Endothelial cell of umbilical vein (primary cell): ENCODE measurements around the gene ATP6V1D. TPM values are rescaled to one million over a fixed set of nuclear protein-coding genes. Genes with fewer than 3 reads are reported as not detected.
A peak's percentile ranks its signal among the peaks of the same experiment; 100 is the strongest.

Experiments used
- BruUV-seq: library from RNA; stranded (reverse); fragments of 400-500 nt; replicated peaks from 2 replicates; lab custom pipeline; 2021; lab: Mats Ljungman, UMichigan
- CTCF ChIA-PET: fragments of 300-600, 350-600 bp; sonication (Branson Sonifier 250); formaldehyde crosslinking; loops from one replicate; lab custom pipeline; 2021; ENCODE audit warnings: antibody characterized with exemption, inconsistent platforms; lab: Charles Lee
- POLR2A ChIA-PET: fragments of 300-600, 350-600 bp; sonication (Branson Sonifier 250); formaldehyde crosslinking; loops from one replicate; lab custom pipeline; 2021; ENCODE audit warnings: antibody characterized with exemption, inconsistent platforms; lab: Charles Lee
- DNase-seq: peaks from one replicate; pipeline ENCODE4 v3.0.0-alpha.2; 2011; ENCODE audit warnings: low read depth, low spot score
- FAIRE-seq: peaks from 2 replicates; lab custom pipeline; 2011; peaks lifted over from hg19 to GRCh38; lab: Jason Lieb, UNC
- H2AFZ ChIP-seq: 2 replicates; pipeline ENCODE4 v1.6.0; 2012; ENCODE audit warnings: low read depth, low read length, control low read depth, inconsistent platforms
- H3K27ac ChIP-seq: 2 replicates; pipeline ENCODE4 v1.5.1; 2011; ENCODE audit warnings: low read depth, mild to moderate bottlenecking, control low read depth, low read length, moderate library complexity; ENCODE audit not compliant: insufficient read depth
- H3K27me3 ChIP-seq, 2 experiments: 2 replicates each; pipeline versions ENCODE4 v1.6.0 to v1.6.1; 2011; ENCODE audit warnings: low read length in 2 of 2, mixed read lengths in 1 of 2; ENCODE audit not compliant: control insufficient read depth in 2 of 2, insufficient read depth in 2 of 2
- H3K36me3 ChIP-seq, 2 experiments: 2 replicates in 1 of 2; 3 replicates in 1 of 2; pipeline ENCODE4 v1.5.1; 2011; ENCODE audit warnings: low read length in 2 of 2, mild to moderate bottlenecking in 1 of 2, moderate library complexity in 1 of 2; ENCODE audit not compliant: control insufficient read depth in 2 of 2, insufficient read depth in 2 of 2; ENCODE audit errors: extremely low read depth in 1 of 2
- H3K4me1 ChIP-seq: 3 replicates; pipeline ENCODE4 v1.5.1; 2011; ENCODE audit warnings: mild to moderate bottlenecking, low read length; ENCODE audit not compliant: control insufficient read depth, insufficient read depth; ENCODE audit errors: extremely low read depth
- H3K4me2 ChIP-seq: 2 replicates; pipeline ENCODE4 v1.6.1; 2011; ENCODE audit warnings: low read length, control low read depth, mixed read lengths; ENCODE audit not compliant: insufficient read depth
- H3K4me3 ChIP-seq, 3 experiments: fragments of 200-600 bp in 1 of 3; sonication (generic), shearing (Covaris generic) in 1 of 3; replicated peaks in 1 of 3; 2 replicates each; pipeline ENCODE4 v1.5.1; 2011 to 2016; ENCODE audit warnings: control low read depth in 3 of 3, low read length in 3 of 3, mild to moderate bottlenecking in 2 of 3, inconsistent platforms in 1 of 3, low read depth in 1 of 3, moderate library complexity in 1 of 3; ENCODE audit not compliant: insufficient read depth in 1 of 3
- H3K79me2 ChIP-seq: 2 replicates; pipeline ENCODE4 v1.6.0; 2012; ENCODE audit warnings: low read length, inconsistent platforms; ENCODE audit not compliant: control insufficient read depth, insufficient read depth
- H3K9ac ChIP-seq: replicated peaks from 2 replicates; pipeline ENCODE3; 2011; ENCODE audit warnings: low read length, control low read depth; ENCODE audit not compliant: insufficient read depth; ENCODE audit errors: extremely low read depth
- H3K9me1 ChIP-seq: replicated peaks from 3 replicates; pipeline ENCODE4 v1.6.0; 2011; ENCODE audit warnings: mild to moderate bottlenecking, low read length; ENCODE audit not compliant: control insufficient read depth, insufficient read depth; ENCODE audit errors: extremely low read depth
- H3K9me3 ChIP-seq: replicated peaks from 2 replicates; pipeline ENCODE4 v1.5.1; 2012; ENCODE audit warnings: low read length, inconsistent platforms; ENCODE audit not compliant: control insufficient read depth, insufficient read depth
- H4K20me1 ChIP-seq: replicated peaks from 2 replicates; pipeline ENCODE3; 2011; ENCODE audit warnings: mild to moderate bottlenecking, low read length; ENCODE audit not compliant: control insufficient read depth, insufficient read depth; ENCODE audit errors: extremely low read depth
- EZH2 ChIP-seq: IDR thresholded peaks from 2 replicates; pipeline ENCODE4 v1.6.1; 2012; ENCODE audit warnings: borderline replicate concordance, low read depth, mild to moderate bottlenecking, moderate library complexity, low read length, inconsistent platforms; ENCODE audit not compliant: severe bottlenecking
- FOS ChIP-seq: IDR thresholded peaks from 2 replicates; pipeline ENCODE4 v1.6.1; 2011; ENCODE audit warnings: mild to moderate bottlenecking, low read length, moderate library complexity, borderline replicate concordance; ENCODE audit not compliant: insufficient read depth
- GATA2 ChIP-seq: IDR thresholded peaks from 2 replicates; pipeline ENCODE4 v1.7.0; 2011; ENCODE audit warnings: low read depth, mild to moderate bottlenecking, moderate library complexity, mixed read lengths, low read length; ENCODE audit not compliant: insufficient read length, insufficient read depth
- JUN ChIP-seq: IDR thresholded peaks from 2 replicates; pipeline ENCODE4 v1.6.1; 2011; ENCODE audit warnings: borderline replicate concordance, low read depth; ENCODE audit not compliant: insufficient read length, insufficient read depth
- MAX ChIP-seq: IDR thresholded peaks from 2 replicates; pipeline ENCODE4 v1.6.1; 2011; ENCODE audit not compliant: insufficient read depth, insufficient read length
- MYC ChIP-seq: IDR thresholded peaks from one replicate; pipeline ENCODE4 v1.6.1; 2011; ENCODE audit warnings: mild to moderate bottlenecking, low read depth, low read length
- POLR2A ChIP-seq: IDR thresholded peaks from 2 replicates; pipeline ENCODE4 v1.6.1; 2012; ENCODE audit warnings: low read depth, mild to moderate bottlenecking, control low read depth, low read length
- POLR2AphosphoS5 ChIP-seq: IDR thresholded peaks from 2 replicates; pipeline ENCODE4 v1.6.1; 2012; ENCODE audit warnings: low read depth, mild to moderate bottlenecking, control low read depth, low read length, moderate library complexity; ENCODE audit not compliant: insufficient read depth
- dilution Hi-C: fragments of 300-500 bp; cut with MboI; formaldehyde crosslinking; loops from one replicate; pipeline ENCODE4 v1.15.0; 2019; ENCODE audit warnings: low sequenced_read_pairs; ENCODE audit not compliant: extremely low pct_ligation_motif_present
- intact Hi-C: fragments of 100-400 bp; cut with micrococcal nuclease; formaldehyde crosslinking; loops from one replicate; pipeline ENCODE4 v1.10.0; 2022
- polyA plus RNA-seq, 4 experiments: library from polyadenylated mRNA; depleted of rRNA in 3 of 4; stranded (reverse) in 3 of 4; unstranded in 1 of 4; fragments of >200 nt; gene quantifications; 2 replicates each; pipeline versions ENCODE4 v1.2.1 to v1.2.3, GENCODE V29; 2011 to 2012; ENCODE audit warnings: missing spikeins in 1 of 4
- total RNA-seq: library from RNA; stranded (reverse); gene quantifications from 2 replicates; pipeline ENCODE4 v1.2.3, GENCODE V29; 2021
- TF ChIP-seq, protein P1 (sequence below), 2 donors: IDR thresholded peaks; 1 replicate in 1 of 2; 2 replicates in 1 of 2; pipeline ENCODE4 v1.5.1; 2011; ENCODE audit warnings: low read length in 2 of 2, mild to moderate bottlenecking in 2 of 2, moderate library complexity in 2 of 2, control low read depth in 1 of 2, inconsistent platforms in 1 of 2, low read depth in 1 of 2; ENCODE audit not compliant: insufficient read depth in 1 of 2; ENCODE audit errors: extremely low read depth in 1 of 2

The ATP6V1D gene
- total and polyA plus RNA-seq, 2 donors (not counting 3 experiments of a cell fraction or from before 2014, with no cell fraction given), result 28.6 to 63.1 TPM

- FAIRE-seq, result no peak
- ChIA-PET POLR2A (no interaction called here), CTCF (interaction anchor here (1.4 kb wide), 2 partner anchors 12 kb away, joined by 4 to 5 read pairs; partner anchors contain the start of genes ATP6V1D and EIF2S1)
- Histone ChIP-seq H3K9ac (no peak overlapping the region), H3K4me2 (peak overlapping the region; percentile 33), H3K27me3 (no peaks in the 10 kb centered on the region), H3K4me1 (peaks cover 31% of the 10 kb centered on the region), H3K36me3 (peaks cover 17 to 28% of the 10 kb centered on the region in 2 experiments), H4K20me1 (no peaks in the 10 kb centered on the region), H3K4me3 (no peak overlapping the region), H3K9me1 (peaks cover 3% of the 10 kb centered on the region), H2AFZ (no peak overlapping the region), H3K27ac (peak overlapping the region; percentile 74), H3K79me2 (peaks cover 39% of the 10 kb centered on the region), H3K9me3 (no peaks in the 10 kb centered on the region)
- peak; percentile 28 for DNase-seq
- dilution Hi-C loops, result no loop called here
- TF ChIP-seq EZH2 (no peak), JUN (no peak), GATA2 (peak; percentile 25)
- BruUV-seq, result no TSS peak
- intact Hi-C loops, result no loop called here
These were observed 11.9 kb upstream of the ATP6V1D start for GRCh38 chr14:67371247-67372148.

GRCh38 chr14:67370830-67371229, 11.2 kb upstream of the ATP6V1D start:
- FAIRE-seq, result peak; percentile 72
- DNase-seq, result peak; percentile 47
- intact Hi-C loops (no loop called here), dilution Hi-C loops (no loop called here)
- Histone ChIP-seq H3K9me3 (no peaks in the 10 kb centered on the region), H3K4me1 (peaks cover 31% of the 10 kb centered on the region), H3K4me2 (peak overlapping the region; percentile 33), H4K20me1 (no peaks in the 10 kb centered on the region), H3K27ac (peak overlapping the region; percentile 74), H2AFZ (no peak overlapping the region), H3K36me3 (peaks cover 15 to 27% of the 10 kb centered on the region in 2 experiments), H3K4me3 (peak overlapping the region in 1 of 3 experiments; percentile 12), H3K9ac (no peak overlapping the region), H3K9me1 (peaks cover 3% of the 10 kb centered on the region), H3K79me2 (peaks cover 42% of the 10 kb centered on the region), H3K27me3 (no peaks in the 10 kb centered on the region)
- BruUV-seq, result no TSS peak
- CTCF ChIA-PET, result interaction anchor here (1.4 kb wide), 1 partner anchor 11 kb away, joined by 4 read pairs; the partner anchor contains the start of gene ATP6V1D
- TF ChIP-seq MYC (no peak), GATA2 (peak; percentile 72), MAX (no peak), POLR2AphosphoS5 (no peak), FOS (peak; percentile 60), JUN (peak; percentile 23), POLR2A (no peak), EZH2 (no peak)
- TF ChIP-seq, protein P1, sequence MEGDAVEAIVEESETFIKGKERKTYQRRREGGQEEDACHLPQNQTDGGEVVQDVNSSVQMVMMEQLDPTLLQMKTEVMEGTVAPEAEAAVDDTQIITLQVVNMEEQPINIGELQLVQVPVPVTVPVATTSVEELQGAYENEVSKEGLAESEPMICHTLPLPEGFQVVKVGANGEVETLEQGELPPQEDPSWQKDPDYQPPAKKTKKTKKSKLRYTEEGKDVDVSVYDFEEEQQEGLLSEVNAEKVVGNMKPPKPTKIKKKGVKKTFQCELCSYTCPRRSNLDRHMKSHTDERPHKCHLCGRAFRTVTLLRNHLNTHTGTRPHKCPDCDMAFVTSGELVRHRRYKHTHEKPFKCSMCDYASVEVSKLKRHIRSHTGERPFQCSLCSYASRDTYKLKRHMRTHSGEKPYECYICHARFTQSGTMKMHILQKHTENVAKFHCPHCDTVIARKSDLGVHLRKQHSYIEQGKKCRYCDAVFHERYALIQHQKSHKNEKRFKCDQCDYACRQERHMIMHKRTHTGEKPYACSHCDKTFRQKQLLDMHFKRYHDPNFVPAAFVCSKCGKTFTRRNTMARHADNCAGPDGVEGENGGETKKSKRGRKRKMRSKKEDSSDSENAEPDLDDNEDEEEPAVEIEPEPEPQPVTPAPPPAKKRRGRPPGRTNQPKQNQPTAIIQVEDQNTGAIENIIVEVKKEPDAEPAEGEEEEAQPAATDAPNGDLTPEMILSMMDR (IDR thresholded peaks at IDR 0.05; ENCODE audit: extremely low read depth in 1 of 2, insufficient read depth in 1 of 2, low read depth in 1 of 2, low read length in 2 of 2), result no peak
- POLR2A ChIA-PET, result no interaction called here
